RKO (cell line): ENCODE measurements around the gene PIAS2.
"Not testable (repeated sequence)": the region's sequence is repeated elsewhere in the genome, so short reads cannot be mapped to it uniquely, and the experiment has no call there.

ENCODE experiments used
- DNase-seq: peaks from one replicate; pipeline ENCODE4 v3.0.0-alpha.2; 2016; ENCODE audit warnings: low spot score

Gene PIAS2

DNA sequence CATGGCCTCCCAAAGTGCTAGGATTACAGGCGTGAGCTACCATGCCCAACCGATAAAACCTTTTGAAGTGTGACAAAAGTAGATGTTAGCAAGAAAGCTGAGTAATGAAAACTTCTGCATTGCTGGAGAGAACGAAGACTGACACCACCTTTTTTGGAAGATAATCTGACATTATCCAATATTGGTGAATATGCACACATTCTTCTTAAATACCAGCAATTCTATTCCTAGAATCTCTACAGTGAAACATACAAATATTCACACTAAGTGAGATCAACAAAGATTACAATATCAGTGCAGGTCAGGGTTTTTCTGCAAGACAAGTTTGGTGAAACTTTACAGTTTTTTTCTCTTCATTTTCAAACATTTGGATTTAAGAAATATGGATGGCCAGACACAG lies 7.8 kb downstream of the PIAS2 start:
- DNase-seq: no peak

DNA sequence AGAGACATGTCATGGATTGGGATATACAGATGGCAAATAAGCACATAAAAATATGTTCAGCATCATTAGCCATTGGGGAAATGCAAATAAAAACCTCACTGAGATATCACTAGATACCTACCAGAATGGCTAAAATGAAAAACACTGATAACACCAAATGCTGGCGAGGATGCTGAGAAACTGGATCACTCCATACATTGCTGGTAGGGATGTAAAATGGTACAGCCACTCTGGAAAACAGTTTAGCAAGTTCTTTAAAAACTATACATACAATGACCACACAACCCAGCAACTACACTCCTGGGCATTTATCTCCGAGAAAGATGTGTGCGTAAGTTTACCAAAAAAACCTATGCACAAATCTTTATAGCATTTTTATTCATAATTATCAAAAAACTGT lies 13.9 kb downstream of the PIAS2 start:
- no peak for DNase-seq

DNA sequence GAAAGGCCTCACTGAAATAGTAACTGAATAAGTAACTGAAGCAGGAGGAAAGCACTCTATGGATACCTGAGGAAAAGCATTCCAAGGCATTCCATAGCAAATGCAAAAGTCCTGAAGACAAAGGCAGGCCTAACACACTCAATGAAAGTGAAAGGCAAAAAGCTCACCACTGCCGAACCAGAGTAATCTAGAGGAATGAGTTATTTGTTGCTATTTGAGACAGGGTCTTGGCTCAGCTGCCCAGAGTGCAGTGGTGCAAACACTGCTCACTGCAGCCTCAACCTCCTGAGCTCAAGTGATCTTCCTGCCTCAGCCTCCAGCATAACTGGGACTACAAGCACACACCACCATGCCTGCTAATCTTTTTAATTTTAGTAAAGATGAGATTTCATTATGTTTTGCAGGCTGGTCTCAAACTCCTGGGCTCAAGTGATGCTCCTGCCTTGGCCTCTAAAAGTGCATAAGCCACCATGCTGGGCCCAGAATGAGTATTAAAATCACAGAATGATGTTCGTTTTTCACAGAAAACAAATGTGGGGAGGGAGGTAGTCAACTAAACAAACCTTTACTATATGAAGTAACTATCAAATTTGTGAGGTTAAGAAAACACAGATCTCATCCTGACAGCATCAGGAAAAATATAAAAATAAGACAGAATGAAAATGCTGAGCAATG lies 17.9 kb downstream of the PIAS2 start:
- no peak for DNase-seq

DNA sequence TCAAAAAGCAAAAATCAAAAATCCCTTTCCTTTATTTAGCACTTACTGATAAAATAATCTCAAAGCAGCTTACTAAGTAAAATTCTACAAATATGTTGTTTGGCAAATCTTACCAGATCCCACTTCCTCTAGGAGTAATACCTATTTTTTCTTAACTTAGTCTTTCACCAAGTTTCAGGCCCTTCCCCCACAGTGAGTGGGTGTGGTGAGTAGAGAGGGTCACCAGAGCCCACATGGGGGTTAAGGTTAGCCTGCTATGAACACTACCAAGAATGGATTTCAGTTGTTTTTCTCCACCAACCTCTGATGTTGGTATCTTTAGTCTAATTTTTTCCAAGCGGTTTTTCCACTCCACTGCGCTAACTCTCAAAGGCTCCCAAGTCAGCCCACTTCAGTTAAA lies 23.2 kb downstream of the PIAS2 start:
- no peak for DNase-seq

DNA sequence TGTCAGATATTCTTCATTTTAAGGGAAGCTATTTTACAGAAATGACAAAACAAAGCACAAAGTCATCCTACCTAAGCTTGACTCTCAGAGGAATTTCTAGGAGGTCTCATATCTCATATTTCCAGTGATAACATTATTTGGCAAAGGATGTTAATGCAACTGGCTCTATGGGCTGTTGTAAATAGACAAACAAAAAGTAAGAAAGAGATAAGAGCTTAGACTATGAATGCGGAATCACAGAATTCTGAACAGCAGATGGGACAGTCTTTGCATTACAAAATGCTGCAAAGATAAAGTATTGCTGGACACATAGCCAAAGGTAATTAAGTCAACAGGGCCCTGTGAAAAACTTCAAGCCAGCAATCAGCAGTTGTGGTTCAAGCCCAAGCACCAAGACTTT lies 23.9 kb downstream of the PIAS2 start:
- no peak for DNase-seq

DNA sequence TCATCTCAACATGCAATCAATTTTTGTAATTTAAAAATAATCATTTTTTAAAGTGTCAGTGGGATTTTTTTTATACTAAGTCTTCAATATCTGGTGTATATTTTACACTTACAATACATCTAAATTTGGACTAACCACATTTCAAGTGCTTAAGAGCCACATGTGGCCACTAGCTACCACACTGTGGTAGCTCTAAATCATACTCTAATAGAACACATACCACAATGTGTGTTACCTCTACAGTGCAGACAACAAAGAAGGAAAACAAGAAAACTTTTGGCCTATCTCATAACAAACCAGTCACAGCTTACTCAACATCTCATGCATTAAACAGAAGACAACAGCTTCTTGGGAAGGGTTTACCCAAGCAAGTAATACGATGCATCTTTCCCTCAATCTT lies 24.5 kb downstream of the PIAS2 start:
- no peak for DNase-seq

DNA sequence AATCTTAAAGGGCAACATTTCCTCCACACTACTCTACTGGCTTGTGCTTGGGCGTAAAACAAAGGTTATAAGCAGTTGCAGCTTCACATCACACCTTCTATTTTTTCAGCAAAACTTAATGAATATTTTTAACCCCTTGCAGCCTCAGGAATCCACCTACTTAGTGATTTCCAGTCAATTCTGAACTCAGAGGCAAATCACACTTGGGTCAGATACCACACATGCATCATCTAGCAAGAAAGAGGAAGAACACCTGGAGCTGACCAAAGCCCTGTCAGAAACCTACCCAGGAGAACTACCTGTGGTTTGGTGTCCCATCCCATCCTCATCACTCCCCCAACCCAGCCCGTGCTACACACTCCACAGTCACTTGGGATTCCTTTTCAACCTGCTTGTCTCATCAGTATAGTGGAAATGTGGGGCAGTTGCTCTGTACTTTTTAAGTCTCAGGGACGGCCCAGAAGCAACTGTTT lies 25.5 kb downstream of the PIAS2 start:
- no peak for DNase-seq

DNA sequence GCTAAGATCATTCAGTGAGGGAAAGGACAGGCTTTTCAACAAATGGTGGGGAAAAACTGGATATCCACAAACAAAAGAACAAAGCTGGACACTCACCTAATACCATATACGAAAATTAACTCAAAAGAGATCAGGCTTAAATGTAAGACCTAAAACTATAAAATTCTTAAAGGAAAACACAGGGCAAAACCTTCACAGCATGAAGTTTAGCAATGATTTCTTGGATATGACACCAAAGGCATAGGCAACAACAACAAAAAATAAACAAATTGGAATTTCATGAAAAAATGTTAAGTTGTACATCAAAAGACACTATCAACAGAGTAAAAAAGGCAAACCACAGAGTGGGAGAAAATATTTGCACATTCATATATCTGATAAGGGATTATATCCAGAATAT lies 28.3 kb downstream of the PIAS2 start:
- DNase-seq: no peak

DNA sequence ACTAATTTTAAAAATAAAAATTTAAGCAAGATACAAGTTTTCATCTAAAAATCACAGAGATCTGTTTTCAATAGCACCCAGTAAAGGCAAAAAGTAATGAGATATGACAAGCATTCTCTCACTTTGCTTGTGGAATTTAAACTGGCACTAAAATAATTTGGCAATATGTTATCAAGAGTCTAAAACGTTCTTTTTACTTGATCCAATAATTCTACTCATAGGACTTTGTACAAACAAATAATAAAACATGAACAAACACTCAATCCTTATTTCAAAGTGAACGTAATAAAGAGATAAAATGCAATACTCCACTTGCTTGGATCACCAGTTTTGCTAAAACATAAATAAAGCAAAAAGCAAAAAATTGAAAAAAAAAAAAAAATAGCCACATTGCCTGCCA lies 30.4 kb downstream of the PIAS2 start:
- no peak for DNase-seq

DNA sequence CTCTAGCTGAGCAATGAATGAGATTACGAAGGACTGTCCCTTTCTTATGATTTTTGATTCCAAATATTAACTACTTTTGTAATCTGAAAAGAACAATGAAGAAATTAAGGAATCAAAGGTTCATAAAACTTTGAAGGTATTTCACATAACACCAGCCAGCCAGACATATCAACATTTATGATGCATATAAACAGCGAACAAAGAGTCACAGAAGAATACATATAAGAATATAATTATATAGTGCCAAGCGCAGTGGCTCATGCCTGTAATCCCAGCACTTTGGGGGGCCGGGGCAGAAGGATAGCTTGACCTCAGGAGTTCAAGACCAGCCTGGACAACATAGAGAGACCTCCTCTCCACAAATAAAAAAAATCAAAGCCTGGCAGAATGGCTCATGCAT lies 34.1 kb downstream of the PIAS2 start:
- DNase-seq: no peak

DNA sequence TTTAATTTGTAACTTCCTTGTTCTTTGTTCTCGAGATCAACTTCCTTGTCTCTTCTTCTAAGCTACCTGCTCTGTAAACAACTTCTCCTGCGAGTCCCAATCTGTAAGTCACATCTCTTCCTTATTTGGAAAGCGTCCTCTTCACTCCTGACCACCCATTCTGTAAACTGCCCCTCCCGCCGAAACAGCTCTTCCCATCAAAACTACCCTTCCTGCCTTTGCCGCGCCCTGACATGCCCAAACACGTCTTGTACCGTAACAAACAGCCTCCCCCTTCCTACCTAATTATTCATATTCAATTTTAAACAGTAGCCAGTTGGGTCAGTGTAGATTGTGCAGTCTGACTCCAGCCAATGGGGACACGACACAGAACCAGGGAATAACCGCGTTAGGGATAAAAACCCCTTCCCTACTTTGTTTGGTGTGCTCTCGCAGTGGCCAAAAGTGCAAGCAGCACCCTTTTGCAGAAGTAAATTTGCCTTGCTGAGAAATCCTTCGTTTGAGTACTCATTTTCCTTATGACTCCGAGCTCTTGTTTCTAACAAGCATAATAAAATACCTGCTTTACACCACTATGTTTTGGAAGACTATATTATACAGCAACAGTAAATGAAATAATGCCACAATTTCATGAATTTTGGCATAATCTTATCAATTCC lies 39.8 kb downstream of the PIAS2 start:
- peak; percentile 12 for DNase-seq

DNA sequence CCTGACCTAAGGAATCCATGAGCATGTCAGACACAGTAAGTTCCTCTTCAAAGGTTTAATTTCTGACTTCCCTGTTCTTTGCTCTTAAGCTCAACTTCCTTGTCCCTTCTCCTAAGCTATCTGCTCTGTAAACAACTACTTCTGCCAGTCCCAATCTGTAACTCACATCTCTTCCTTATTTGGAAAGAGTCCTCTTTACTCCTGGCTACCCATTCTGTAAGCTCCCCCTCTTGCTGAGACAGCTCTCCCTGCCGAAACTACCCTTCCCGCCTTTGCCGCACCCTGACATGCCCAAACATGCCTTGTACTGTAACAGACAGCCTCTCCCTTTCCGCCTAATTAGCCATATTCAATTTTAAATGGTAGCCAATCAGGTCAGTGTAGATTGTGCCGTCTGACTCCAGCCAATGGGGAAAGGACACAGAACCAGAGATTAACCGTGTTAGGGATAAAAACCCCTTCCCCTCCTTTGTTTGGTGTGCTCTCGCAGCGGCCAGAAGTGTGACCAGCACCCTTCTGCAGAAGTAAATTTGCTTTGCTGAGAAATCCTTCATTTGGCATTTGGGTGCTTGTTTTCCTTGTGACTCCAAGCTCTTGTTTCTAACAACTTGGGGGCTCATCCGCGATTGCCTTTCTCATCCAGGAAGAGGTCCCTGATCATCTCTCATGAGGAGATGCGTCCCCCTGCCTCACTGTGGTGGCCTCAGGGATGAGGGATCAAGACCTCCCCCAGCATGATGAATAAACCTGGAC lies 49.0 kb downstream of the PIAS2 start:
- no peak for DNase-seq

DNA sequence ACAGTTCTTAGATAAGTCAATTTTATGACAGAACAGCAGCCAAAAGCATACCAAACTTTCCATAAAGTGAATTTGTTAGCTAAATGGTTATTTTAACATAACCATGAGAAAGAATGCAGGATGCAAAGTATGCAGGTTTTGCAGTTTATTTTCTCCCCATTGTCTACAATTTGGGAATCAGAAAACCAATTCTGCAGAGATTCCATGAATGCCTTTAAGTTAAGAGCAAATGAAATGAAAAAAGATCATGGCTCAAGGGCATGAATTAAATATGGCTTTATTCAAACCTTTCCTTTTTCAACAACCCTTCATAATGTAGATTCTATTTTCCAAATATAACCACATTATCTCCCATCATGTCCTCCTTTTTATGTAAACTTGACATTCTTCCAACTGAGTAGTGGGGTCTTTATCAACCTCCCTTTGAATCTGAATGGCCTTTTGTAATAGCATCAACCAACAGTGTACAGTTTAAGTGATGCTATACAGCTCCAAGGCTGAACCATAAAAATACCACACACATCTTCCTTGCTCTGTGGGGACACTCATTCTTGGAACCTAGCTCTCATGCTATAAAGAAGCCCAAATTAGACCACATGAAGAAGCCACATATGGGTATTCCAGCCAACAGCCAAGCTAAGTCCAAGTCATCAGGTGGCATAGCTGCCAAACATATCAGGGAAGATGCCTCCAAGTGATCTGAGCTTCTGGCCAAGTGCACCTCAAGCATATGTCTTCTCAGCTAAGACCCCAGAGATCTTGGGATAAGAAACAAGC lies 49.8 kb downstream of the PIAS2 start:
- DNase-seq: no peak

DNA sequence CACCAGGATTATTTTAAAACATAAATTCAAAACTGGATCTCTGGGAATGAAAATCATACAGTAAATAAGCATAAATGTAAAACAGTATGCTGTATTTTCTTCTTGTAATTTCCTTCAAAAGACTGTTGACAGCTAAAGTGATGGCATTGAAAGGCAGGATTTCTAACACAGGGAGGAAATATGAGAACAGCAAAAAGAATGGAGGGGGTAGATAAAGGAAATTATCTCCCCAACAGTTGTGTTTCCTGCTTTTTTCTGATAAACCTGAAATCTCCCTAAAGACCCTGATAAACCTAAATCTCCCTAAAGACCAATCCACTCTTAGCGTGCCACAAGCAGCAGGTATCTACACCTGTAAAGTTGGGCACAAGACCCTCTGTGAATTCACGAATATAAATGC lies 50.8 kb downstream of the PIAS2 start:
- DNase-seq: no peak

DNA sequence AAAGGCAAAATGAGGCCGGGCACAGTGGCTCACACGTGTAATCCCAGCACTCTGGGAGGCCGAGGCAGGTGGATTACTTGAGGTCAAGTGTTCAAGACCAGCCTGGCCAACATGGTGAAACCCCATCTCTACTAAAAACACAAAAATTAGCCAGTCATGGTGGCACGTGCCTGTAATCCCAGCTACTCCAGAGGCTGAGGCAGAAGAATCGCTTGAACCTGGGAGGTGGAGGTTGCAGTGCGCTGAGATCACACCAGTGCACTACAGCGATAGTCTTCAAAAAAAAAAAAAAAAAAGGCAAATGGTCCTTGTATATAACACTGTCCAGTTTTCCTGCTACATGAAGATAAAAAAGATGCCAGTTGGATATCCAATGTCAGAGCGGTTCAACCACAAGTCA lies 52.1 kb downstream of the PIAS2 start:
- not testable (repeated sequence) for DNase-seq

DNA sequence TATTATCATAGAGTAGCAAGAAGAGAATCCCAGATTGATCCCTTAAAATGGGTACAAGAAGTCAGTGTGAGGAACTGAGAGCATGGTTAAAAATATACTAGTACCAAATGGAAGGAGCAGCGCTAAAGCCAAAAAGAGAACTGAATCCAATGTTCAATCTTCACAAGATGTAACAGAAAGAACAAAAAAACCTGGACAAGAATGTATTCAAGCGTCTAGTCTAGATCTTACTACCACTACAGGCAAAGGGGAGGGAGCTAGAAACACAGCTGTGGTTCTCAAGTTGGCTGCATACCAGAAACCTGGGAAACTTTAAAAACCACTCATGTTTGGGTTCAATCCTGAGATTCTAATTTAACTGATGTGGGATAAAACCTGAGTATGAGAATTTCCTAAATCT lies 57.5 kb downstream of the PIAS2 start:
- DNase-seq: no peak

DNA sequence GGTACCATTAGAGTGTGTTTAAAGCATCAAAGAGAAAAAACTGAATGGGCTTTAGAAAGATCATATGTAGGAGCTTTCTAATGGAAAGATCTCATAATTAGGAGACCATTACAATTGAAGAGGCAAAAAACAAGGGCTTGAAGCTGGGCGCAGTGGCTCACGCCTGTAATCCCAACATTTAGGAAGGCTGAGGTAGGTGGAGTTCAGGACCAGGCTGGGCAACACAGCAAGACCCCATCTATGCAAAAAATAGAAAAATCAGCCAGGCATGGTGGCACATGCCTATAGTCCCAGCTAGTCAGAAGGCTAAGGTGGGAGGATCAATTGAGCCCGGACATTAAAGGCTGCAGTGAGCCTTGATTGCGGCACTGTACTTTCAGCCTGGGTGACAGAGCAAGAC lies 59.0 kb downstream of the PIAS2 start:
- DNase-seq: no peak

DNA sequence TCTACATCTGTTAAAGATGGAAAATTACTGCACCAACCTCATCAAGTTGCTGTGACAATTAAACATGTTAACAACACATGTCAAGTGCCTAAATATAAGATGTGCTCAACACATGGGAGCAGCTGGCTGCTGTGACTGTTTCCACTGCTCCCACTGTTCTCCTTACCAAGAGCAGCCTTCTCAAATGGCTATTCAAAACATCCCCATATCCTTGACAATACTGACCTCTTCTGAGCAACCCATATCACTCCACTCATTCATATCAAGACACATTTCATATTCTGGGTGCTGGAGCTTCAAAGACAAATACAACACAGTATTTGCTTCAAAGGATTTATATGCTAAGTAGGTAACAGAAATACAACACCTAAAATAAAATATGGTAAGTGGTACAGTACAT lies 60.3 kb downstream of the PIAS2 start:
- peak; percentile 10 for DNase-seq

DNA sequence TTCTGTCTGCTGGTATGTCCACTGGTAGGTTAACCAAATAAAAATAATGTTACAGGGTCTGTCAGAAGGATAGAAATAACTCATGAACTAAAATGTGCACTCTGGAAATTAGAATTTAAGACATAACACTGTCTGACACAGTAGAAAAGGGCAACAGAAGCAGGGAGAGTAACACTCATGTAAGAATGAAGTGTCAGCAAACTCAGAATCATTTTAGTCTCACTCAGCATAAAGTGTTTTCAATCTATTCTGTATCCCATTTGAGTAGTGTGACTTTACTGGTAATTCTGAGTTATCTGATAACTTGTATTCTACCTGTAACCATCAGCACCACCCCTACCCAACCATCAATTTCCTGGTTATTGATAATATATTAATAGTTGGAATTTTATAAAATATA lies 68.3 kb downstream of the PIAS2 start:
- no peak for DNase-seq

DNA sequence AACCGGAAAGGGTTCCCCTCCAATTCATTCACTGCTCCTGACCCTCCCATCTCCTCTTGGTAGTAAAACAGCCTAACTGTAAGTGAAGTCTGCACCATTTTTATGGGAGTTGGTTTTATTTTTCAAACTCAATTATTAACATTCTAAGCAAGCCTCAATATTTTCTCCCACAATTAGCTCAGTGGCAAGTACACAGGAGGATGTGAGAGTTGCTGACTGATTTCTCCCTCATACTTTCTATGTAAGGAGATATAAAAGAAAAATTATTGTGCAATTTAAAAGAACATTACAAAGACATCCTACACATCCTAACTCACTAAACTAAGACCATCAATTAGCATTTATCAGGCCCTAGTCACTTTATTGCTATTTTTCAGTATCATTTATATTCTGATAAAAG lies 73.9 kb downstream of the PIAS2 start:
- no peak for DNase-seq

DNA sequence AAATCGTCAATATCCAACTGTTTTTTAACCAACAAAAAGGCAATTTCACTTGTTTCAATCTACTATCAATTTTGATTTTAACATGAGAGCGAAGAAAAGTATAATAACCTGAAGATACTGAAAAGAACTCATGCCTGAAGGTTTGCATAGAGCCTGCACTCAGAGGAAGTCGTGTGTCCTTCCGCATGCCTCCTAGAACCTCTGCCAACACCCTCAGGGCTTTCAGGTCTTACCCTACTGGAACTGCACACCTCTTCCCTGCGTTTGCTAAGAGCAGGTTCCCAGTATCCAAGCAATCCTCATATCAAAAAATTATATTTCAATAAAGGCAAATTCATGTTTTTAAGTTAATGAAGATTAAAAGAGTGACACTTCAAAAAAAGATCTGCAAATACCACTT lies 74.7 kb downstream of the PIAS2 start:
- no peak for DNase-seq

DNA sequence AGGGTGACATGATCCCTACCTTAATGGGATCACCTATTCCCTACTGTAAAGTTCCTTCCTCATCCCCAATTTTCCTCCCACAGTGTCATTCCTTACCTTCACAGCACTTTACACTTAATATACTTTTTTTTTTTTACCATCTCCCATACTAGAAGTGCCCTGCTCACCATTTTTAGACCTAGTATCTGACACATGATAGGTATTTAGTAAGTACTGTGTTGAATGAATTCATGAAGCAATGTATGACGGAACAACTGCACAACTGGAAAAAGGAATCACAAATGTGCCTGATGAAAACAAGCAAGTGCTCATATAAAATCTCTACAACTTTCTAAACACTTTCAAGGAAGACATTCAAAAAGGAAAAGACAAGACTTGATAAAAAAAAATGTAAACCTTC lies 83.4 kb downstream of the PIAS2 start:
- DNase-seq: no peak

DNA sequence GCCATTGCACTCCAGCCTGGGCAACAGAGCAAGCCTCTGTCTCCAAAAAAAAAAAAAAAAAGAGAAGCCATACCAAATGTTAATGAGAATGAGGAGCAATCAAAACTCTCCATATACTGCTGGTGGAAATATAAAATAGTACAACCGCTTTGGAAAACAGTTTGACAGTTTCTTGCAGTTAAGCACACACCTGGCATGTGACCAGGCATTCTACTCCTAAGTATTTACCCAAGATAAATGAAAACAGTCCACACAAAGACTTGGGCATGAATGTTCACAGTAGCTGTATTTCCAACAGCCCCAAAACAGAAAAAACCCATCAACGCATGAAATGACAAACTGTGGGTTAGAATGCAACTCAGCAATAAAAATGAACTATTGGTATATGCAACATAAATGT lies 84.5 kb downstream of the PIAS2 start:
- DNase-seq: no peak
